Small intestine (tissue), 16 donors: ENCODE measurements around the gene KLHL21. TPM values are rescaled to one million over a fixed set of nuclear protein-coding genes. Genes with fewer than 3 reads are reported as not detected.
"Not testable (repeated sequence)": the region's sequence is repeated elsewhere in the genome, so short reads cannot be mapped to it uniquely, and the experiment has no call there.

Experiments used
- DNase-seq, 2 donors: peaks; one replicate each; pipeline versions ENCODE4 v3.0.0 to v3.0.0-alpha.2; 2013
- FAIRE-seq: peaks from 2 replicates; lab custom pipeline; 2012; peaks lifted over from hg19 to GRCh38; lab: Jason Lieb, UNC
- H3K27ac ChIP-seq, 3 donors: one replicate each; pipeline ENCODE4 v1.5.1; 2013; ENCODE audit warnings: low read length in 2 of 3, mild to moderate bottlenecking in 2 of 3, control low read depth in 1 of 3, inconsistent platforms in 1 of 3, low read depth in 1 of 3, moderate library complexity in 1 of 3
- H3K27me3 ChIP-seq, 3 donors: one replicate each; pipeline ENCODE4 v1.6.1; 2013; ENCODE audit warnings: low read length in 3 of 3, inconsistent platforms in 1 of 3; ENCODE audit not compliant: control insufficient read depth in 3 of 3, insufficient read depth in 3 of 3
- H3K36me3 ChIP-seq, 3 donors: one replicate each; pipeline ENCODE4 v1.6.1; 2013; ENCODE audit warnings: low read length in 3 of 3, inconsistent platforms in 1 of 3, low read depth in 1 of 3, mild to moderate bottlenecking in 1 of 3, moderate library complexity in 1 of 3; ENCODE audit not compliant: control insufficient read depth in 3 of 3, insufficient read depth in 2 of 3
- H3K4me1 ChIP-seq, 3 donors: one replicate each; pipeline ENCODE4 v1.6.1; 2013; ENCODE audit warnings: low read length in 2 of 3, inconsistent platforms in 1 of 3, low read depth in 1 of 3, mild to moderate bottlenecking in 1 of 3, moderate library complexity in 1 of 3; ENCODE audit not compliant: control insufficient read depth in 3 of 3, insufficient read depth in 2 of 3
- H3K4me3 ChIP-seq, 3 donors: one replicate each; pipeline ENCODE4 v1.5.1; 2013; ENCODE audit warnings: low read length in 3 of 3, control low read depth in 1 of 3, inconsistent platforms in 1 of 3, low read depth in 1 of 3, mild to moderate bottlenecking in 1 of 3, moderate library complexity in 1 of 3
- H3K9me3 ChIP-seq, 2 donors: one replicate each; pipeline ENCODE4 v1.6.1; 2013; ENCODE audit warnings: low read depth in 1 of 2, low read length in 1 of 2; ENCODE audit not compliant: control insufficient read depth in 2 of 2, insufficient read depth in 1 of 2
- WGBS, 3 donors: extraction: QIAGEN DNeasy Blood & Tissue Kit; methylation state at CpG; one replicate each; pipeline ENCODE4 v1.1.7; 2013; 5-methylcytosine and 5-hydroxymethylcytosine counted together
- long read RNA-seq, 10 donors: transcript quantifications; one replicate each; lab custom pipeline, GENCODE V29; 2026
- polyA plus RNA-seq, 4 donors: library from polyadenylated mRNA; stranded (reverse) in 3 of 4; unstranded in 1 of 4; fragments of 200-250 nt in 3 of 4; fragments of 120-200 nt in 1 of 4; gene quantifications; one replicate each; pipeline versions ENCODE4 v1.2.1 to v1.2.3, GENCODE V29; 2013
- donor health status: healthy with polysubstance abuse.
- donor health status: control.
- donor health status: control.
- donor health status: Bipolar disorder and iron deficiency.
- donor health status: healthy.

Gene KLHL21
- polyA plus RNA-seq = 10 to 100 TPM in 1 of 4 donors, 1 to 10 TPM in 3; 3.1 to 10.5 (median 6.4) TPM
- long read RNA-seq, donor 1 = 0 reads
- long read RNA-seq, donor 2 = 0 reads
- long read RNA-seq, donor 3 = 0 reads
- long read RNA-seq, donor 4 = 0 reads
- long read RNA-seq, donor 5 = 0 reads
- long read RNA-seq, donor 6, full-length matches to known transcripts = 1 of 1 reads
- long read RNA-seq, donor 6, partial matches to known transcripts = 0 of 1 reads
- long read RNA-seq, donor 6, other reads (novel, unspliced or antisense) = 0 of 1 reads
- long read RNA-seq, donor 7 = 0 reads
- long read RNA-seq, donor 8, full-length matches to known transcripts = 1 of 1 reads
- long read RNA-seq, donor 8, partial matches to known transcripts = 0 of 1 reads
- long read RNA-seq, donor 8, other reads (novel, unspliced or antisense) = 0 of 1 reads
- long read RNA-seq, donor 9 = 0 reads
- long read RNA-seq, donor 10, full-length matches to known transcripts = 4 of 4 reads
- long read RNA-seq, donor 10, partial matches to known transcripts = 0 of 4 reads
- long read RNA-seq, donor 10, other reads (novel, unspliced or antisense) = 0 of 4 reads

- peak within 1 kb of the TSS; percentile 72 to 89 (median 82) for H3K4me3 ChIP-seq
- FAIRE-seq = no peak
- H3K27me3 ChIP-seq = no peaks in the 10 kb centered on the region
- peak within 1 kb of the TSS; percentile 95 to 100 (median 99) for H3K27ac ChIP-seq
- no peaks in the 10 kb centered on the region for H3K9me3 ChIP-seq
- peak; percentile 88 to 94 for DNase-seq
- peaks cover 0 to 22% (median 3%) of the 10 kb centered on the region in 3 donors for H3K4me1 ChIP-seq
- 0% methylated on average over 24 to 84 of the region's 84 CpGs for WGBS, 3 donors
- peaks cover 0 to 19% (median 4%) of the 10 kb centered on the region in 3 donors for H3K36me3 ChIP-seq
These were observed at the start of gene KLHL21 for GRCh38 chr1:6602669-6603237. KLHL21 (minus strand) TSS chr1:6602869; CDS start chr1:6602817, 52 bp downstream.

DNA sequence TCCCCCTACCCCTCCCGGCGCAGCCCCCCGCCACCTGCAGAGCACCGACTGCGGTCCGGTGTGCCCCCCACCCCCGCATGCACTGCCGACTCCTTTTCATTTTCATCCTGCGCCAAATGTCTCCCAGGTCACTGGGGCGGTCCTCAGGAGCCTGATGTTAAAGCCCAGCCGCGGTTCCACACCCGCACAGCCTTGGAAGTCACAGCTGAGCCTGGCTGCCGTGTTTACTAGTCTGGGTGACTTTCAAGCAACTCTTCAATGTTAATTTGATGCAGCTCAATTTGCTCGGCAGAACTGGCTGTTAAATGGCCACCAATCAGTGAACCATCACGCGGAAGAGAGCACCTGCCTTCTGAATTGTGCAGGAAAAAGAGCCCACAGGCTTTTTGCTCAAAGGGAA lies 49.2 kb upstream of the KLHL21 start:
- no peaks in the 10 kb centered on the region for H3K27me3 ChIP-seq
- H3K36me3 ChIP-seq = peaks cover 13 to 46% (median 15%) of the 10 kb centered on the region in 3 donors
- DNase-seq (no peak), FAIRE-seq (no peak)
- WGBS, 3 donors = 85 to 94% (median 93%) methylated on average over 17 of the region's 17 CpGs
- no peak overlapping the region for H3K4me3 ChIP-seq
- no peaks in the 10 kb centered on the region for H3K4me1 ChIP-seq
- no peaks in the 10 kb centered on the region for H3K9me3 ChIP-seq
- no peak overlapping the region for H3K27ac ChIP-seq

DNA sequence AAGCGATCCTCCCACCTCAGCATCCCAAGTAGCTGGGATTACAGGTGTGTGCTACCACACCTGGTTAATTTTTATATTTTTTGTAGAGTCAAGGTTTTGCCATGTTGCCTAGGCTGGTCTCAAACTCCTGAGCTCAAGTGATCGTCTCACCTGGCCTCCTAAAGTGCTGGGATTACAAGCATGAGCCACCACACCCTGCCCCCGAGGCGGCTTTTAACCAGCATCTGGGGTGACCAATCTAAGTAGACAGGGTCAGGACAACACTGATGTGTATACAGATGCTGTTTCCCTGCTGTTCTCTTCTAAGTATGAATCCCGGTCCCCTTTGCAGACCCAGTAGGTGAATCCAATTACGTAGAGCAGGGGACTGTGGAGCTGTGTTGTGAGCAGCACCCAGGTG lies 45.9 kb upstream of the KLHL21 start:
- 91 to 95% (median 94%) methylated on average over 6 of the region's 6 CpGs for WGBS, 3 donors
- no peaks in the 10 kb centered on the region for H3K4me1 ChIP-seq
- no peak for DNase-seq
- no peaks in the 10 kb centered on the region for H3K9me3 ChIP-seq
- no peak overlapping the region for H3K27ac ChIP-seq
- no peak for FAIRE-seq
- H3K36me3 ChIP-seq = peaks cover 15 to 64% (median 17%) of the 10 kb centered on the region in 3 donors
- H3K4me3 ChIP-seq = no peak overlapping the region
- H3K27me3 ChIP-seq = no peaks in the 10 kb centered on the region

DNA sequence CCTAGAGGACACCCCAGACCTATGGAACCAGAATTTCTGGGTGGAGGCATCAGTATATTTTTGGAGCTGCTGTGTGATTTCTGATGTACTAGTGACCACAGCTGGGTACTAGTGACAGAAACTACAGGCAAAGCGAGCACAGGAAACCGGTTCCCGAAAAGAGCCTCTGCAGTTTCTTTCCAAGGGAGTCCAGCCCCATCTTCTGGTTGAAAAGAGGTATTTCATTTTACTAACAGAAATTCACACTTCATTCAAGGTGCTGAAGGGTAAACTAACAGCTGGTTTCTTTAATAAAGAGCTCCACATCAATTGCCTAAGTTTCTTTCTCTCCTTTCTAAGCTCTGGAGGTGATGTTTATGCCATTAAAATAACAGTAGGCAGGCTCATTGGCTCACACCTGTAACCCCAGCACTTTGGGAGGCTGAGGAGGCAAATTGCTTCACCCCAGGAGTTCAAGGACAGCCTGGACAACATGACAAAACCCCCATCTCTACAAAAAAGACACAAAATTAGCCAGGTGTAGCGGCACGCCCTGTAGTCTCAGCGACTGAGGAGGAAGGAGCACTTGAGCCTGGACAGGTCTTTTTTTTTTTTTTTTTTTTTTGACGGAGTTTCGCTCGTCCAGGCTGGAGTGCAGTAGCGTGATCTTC lies 44.0 kb upstream of the KLHL21 start:
- no peaks in the 10 kb centered on the region for H3K27me3 ChIP-seq
- no peaks in the 10 kb centered on the region for H3K4me1 ChIP-seq
- H3K9me3 ChIP-seq = no peaks in the 10 kb centered on the region
- no peak for FAIRE-seq
- H3K36me3 ChIP-seq = peaks cover 4 to 64% (median 10%) of the 10 kb centered on the region in 3 donors
- DNase-seq = peak; percentile 28 to 38
- WGBS, 3 donors = 62 to 65% (median 64%) methylated on average over 9 to 10 of the region's 10 CpGs
- no peak overlapping the region for H3K27ac ChIP-seq
- no peak overlapping the region for H3K4me3 ChIP-seq

DNA sequence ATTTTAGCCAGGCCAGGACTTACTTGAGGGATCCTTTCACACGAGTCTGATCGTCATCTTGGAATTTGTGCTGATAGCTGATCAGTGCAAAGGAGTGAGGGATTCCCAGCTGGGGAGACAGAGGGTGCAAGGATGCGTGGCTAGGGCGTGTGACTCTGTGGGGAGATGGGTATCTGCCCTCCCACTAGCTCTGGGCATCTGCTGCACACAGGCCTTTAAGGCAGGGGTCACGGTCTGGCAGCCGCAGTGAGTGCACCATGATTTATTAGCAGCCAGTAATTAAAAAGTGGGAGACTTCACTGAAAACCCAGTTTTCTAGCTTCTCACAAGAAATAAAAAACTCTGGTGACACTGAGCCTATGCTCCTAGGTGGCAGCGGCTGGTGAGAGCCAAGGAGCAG lies 42.3 kb upstream of the KLHL21 start:
- 92 to 95% (median 92%) methylated on average over 7 of the region's 7 CpGs for WGBS, 3 donors
- Histone ChIP-seq H3K4me1 (no peaks in the 10 kb centered on the region), H3K9me3 (no peaks in the 10 kb centered on the region), H3K36me3 (peaks cover 2 to 59% (median 10%) of the 10 kb centered on the region in 3 donors), H3K27ac (no peak overlapping the region), H3K27me3 (no peaks in the 10 kb centered on the region), H3K4me3 (no peak overlapping the region)
- FAIRE-seq = no peak
- DNase-seq = no peak

- H3K36me3 ChIP-seq = peaks cover 8 to 88% (median 17%) of the 10 kb centered on the region in 3 donors
- FAIRE-seq, H3K27ac ChIP-seq, H3K9me3 ChIP-seq, H3K4me3 ChIP-seq, H3K27me3 ChIP-seq, DNase-seq, H3K4me1 ChIP-seq: not testable (repeated sequence)
- 91 to 98% (median 93%) methylated on average over 3 of the region's 3 CpGs for WGBS, 3 donors
These were observed 38.2 kb upstream of the KLHL21 start for GRCh38 chr1:6640867-6641266.

GRCh38 chr1:6638226-6638625 lies 35.6 kb upstream of the KLHL21 start:
- FAIRE-seq = no peak
- 72 to 89% (median 88%) methylated on average over 18 of the region's 18 CpGs for WGBS, 3 donors
- no peak for DNase-seq
- Histone ChIP-seq H3K27ac (no peak overlapping the region), H3K4me3 (no peak overlapping the region), H3K9me3 (no peaks in the 10 kb centered on the region), H3K27me3 (no peaks in the 10 kb centered on the region), H3K36me3 (peaks cover 7 to 86% (median 11%) of the 10 kb centered on the region in 3 donors), H3K4me1 (no peaks in the 10 kb centered on the region)

DNA sequence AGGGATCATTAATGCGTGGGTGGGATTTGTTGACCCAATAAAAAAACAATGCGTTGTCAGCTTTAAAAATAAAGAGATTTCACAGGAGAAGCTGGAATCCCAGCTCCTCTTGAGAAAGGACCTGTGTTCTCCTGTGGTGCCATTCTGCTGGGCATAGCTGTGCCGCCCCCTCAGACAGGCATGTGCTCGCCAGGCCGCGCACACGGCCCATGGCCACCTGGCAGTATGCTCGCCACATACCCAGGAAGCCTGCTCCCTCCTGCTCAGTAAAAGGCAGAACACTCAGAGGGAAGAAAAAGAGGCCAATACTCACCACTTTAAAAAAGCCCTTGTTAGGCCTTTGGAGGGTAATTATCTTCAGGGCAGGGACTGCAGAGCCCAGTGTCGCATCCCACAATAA lies 35.1 kb upstream of the KLHL21 start:
- 89 to 92% (median 91%) methylated on average over 9 of the region's 9 CpGs for WGBS, 3 donors
- H3K27me3 ChIP-seq = no peaks in the 10 kb centered on the region
- H3K36me3 ChIP-seq = peaks cover 9 to 87% (median 10%) of the 10 kb centered on the region in 3 donors
- no peak overlapping the region for H3K27ac ChIP-seq
- DNase-seq (no peak), FAIRE-seq (no peak)
- no peak overlapping the region for H3K4me3 ChIP-seq
- H3K9me3 ChIP-seq = no peaks in the 10 kb centered on the region
- H3K4me1 ChIP-seq = no peaks in the 10 kb centered on the region
